SK-N-SH (cell line): ENCODE results near the gene NMNAT2. TPM values are rescaled to one million over a fixed set of nuclear protein-coding genes. Genes with fewer than 3 reads are reported as not detected.

Experiments
- CTCF ChIA-PET: fragments of 300-600, 350-600 bp; formaldehyde crosslinking; extraction: SDS; loops from one replicate; lab custom pipeline; 2021; lab: Yijun Ruan, JAX
- POLR2A ChIA-PET: fragments of 350-600 bp; sonication (Branson Sonifier 250); formaldehyde crosslinking; extraction: SDS; loops from one replicate; lab custom pipeline; 2020; ENCODE audit warnings: antibody characterized with exemption, inconsistent platforms; lab: Yijun Ruan, JAX
- DNase-seq: peaks from one replicate; pipeline ENCODE4 v3.0.0; 2012
- H2AFZ ChIP-seq: fragments of 200-600 bp; sonication (generic); 2 replicates; pipeline ENCODE4 v1.8.1; 2016; ENCODE audit warnings: antibody characterized with exemption, mild to moderate bottlenecking, low read depth
- H3F3A ChIP-seq: fragments of 200-600 bp; sonication (generic); replicated peaks from 2 replicates; pipeline ENCODE3; 2016; ENCODE audit warnings: antibody characterized with exemption, mild to moderate bottlenecking; ENCODE audit not compliant: insufficient read depth
- H3K27ac ChIP-seq, 2 experiments: fragments of 200-500 bp in 1 of 2; fragments of 200-600 bp in 1 of 2; sonication (Bioruptor generic) in 1 of 2; sonication (generic), shearing (Covaris generic) in 1 of 2; 2 replicates each; pipeline versions ENCODE4 v1.5.1 to v1.6.1; 2014 to 2016; ENCODE audit warnings: low read depth in 2 of 2, inconsistent platforms in 1 of 2, low read length in 1 of 2, mild to moderate bottlenecking in 1 of 2, mixed read lengths in 1 of 2
- H3K27me3 ChIP-seq: fragments of 200-600 bp; sonication (generic), shearing (Covaris generic); 2 replicates; pipeline ENCODE4 v1.6.1; 2016; ENCODE audit warnings: mixed run types; ENCODE audit not compliant: insufficient read depth
- H3K36me3 ChIP-seq, 2 experiments: fragments of 200-500 bp in 1 of 2; fragments of 200-600 bp in 1 of 2; sonication (Bioruptor generic) in 1 of 2; sonication (generic) in 1 of 2; replicated peaks in 1 of 2; 2 replicates each; pipeline versions ENCODE3 to v1.5.1; 2014 to 2016; ENCODE audit warnings: low read length in 1 of 2, mild to moderate bottlenecking in 1 of 2; ENCODE audit not compliant: insufficient read depth in 2 of 2, control insufficient read depth in 1 of 2
- H3K4me1 ChIP-seq, 2 experiments: fragments of 200-500 bp in 1 of 2; fragments of 200-600 bp in 1 of 2; sonication (Bioruptor generic) in 1 of 2; sonication (generic), shearing (Covaris generic) in 1 of 2; 2 replicates each; pipeline versions ENCODE4 v1.5.1 to v1.6.1; 2014 to 2016; ENCODE audit warnings: low read depth in 1 of 2, low read length in 1 of 2, mixed run types in 1 of 2; ENCODE audit not compliant: insufficient read depth in 2 of 2, control insufficient read depth in 1 of 2
- H3K4me2 ChIP-seq: fragments of 200-600 bp; sonication (generic), shearing (Covaris generic); 2 replicates; pipeline ENCODE4 v1.6.1; 2017; ENCODE audit warnings: mixed run types
- H3K4me3 ChIP-seq, 2 experiments: fragments of 200-500 bp in 1 of 2; fragments of 200-600 bp in 1 of 2; sonication (Bioruptor generic) in 1 of 2; sonication (generic), shearing (Covaris generic) in 1 of 2; 2 replicates each; pipeline versions ENCODE4 v1.5.1 to v1.8.1; 2014 to 2016; ENCODE audit warnings: low read depth in 2 of 2, inconsistent platforms in 1 of 2, low read length in 1 of 2, mild to moderate bottlenecking in 1 of 2, mixed read lengths in 1 of 2, moderate library complexity in 1 of 2
- H3K79me2 ChIP-seq: fragments of 200-600 bp; sonication (generic); 2 replicates; pipeline ENCODE4 v1.8.1; 2017; ENCODE audit warnings: mild to moderate bottlenecking; ENCODE audit not compliant: insufficient read depth
- H3K9ac ChIP-seq: fragments of 200-600 bp; sonication (generic); 2 replicates; pipeline ENCODE4 v1.6.1; 2017; ENCODE audit warnings: mixed run types
- H3K9me2 ChIP-seq: fragments of 200-600 bp; sonication (generic); 2 replicates; pipeline ENCODE4 v1.6.1; 2017; ENCODE audit warnings: mixed run types
- H3K9me3 ChIP-seq: fragments of 200-600 bp; sonication (generic); 2 replicates; pipeline ENCODE4 v1.6.1; 2017; ENCODE audit warnings: mixed run types, mild to moderate bottlenecking, moderate library complexity
- H4K20me1 ChIP-seq: fragments of 200-600 bp; sonication (generic); 2 replicates; pipeline ENCODE4 v1.6.1; 2017; ENCODE audit warnings: mild to moderate bottlenecking, mixed run types; ENCODE audit not compliant: insufficient read depth
- EZH2phosphoT487 ChIP-seq: fragments of 200-600 bp; sonication (generic); IDR thresholded peaks from 2 replicates; pipeline ENCODE4 v1.6.1; 2017; ENCODE audit warnings: low read depth, mixed run types, mild to moderate bottlenecking, antibody characterized with exemption, moderate library complexity, borderline replicate concordance
- GATA2 ChIP-seq: sonication (generic); formaldehyde crosslinking; IDR thresholded peaks from 2 replicates; pipeline ENCODE4 v1.5.0; 2020; ENCODE audit warnings: mild to moderate bottlenecking, missing genetic modification reagents
- JUND ChIP-seq: IDR thresholded peaks from 2 replicates; pipeline ENCODE4 v1.4.0; 2012
- MEF2A ChIP-seq: IDR thresholded peaks from 2 replicates; pipeline ENCODE4 v1.4.0; 2012; ENCODE audit warnings: low read depth, borderline replicate concordance
- MXI1 ChIP-seq: IDR thresholded peaks from 2 replicates; pipeline ENCODE4 v1.6.1; 2012; ENCODE audit warnings: mild to moderate bottlenecking, low read depth, low read length, improper control_type of control experiment
- NRF1 ChIP-seq: IDR thresholded peaks from 2 replicates; pipeline ENCODE4 v1.6.1; 2012; ENCODE audit warnings: low read depth, mild to moderate bottlenecking, low read length
- PBX3 ChIP-seq: IDR thresholded peaks from 2 replicates; pipeline ENCODE4; 2012
- POLR2AphosphoS5 ChIP-seq: IDR thresholded peaks from 2 replicates; pipeline ENCODE4 v1.6.1; 2012; ENCODE audit warnings: low read depth, low read length
- SMC3 ChIP-seq: IDR thresholded peaks from 2 replicates; pipeline ENCODE4 v1.6.1; 2012; ENCODE audit warnings: low read depth, low read length, improper control_type of control experiment
- USF1 ChIP-seq: IDR thresholded peaks from 2 replicates; pipeline ENCODE4 v1.4.0; 2012; ENCODE audit warnings: low read depth, borderline replicate concordance
- WGBS: methylation state at CpG from one replicate; pipeline ENCODE4 v1.1.6; 2017; ENCODE audit warnings: low lambda C conversion rate; 5-methylcytosine and 5-hydroxymethylcytosine counted together
- polyA plus RNA-seq, 3 experiments: library from polyadenylated mRNA; depleted of rRNA; stranded (reverse); fragments of >200 nt; gene quantifications; 2 replicates each; pipeline ENCODE4 v1.2.3, GENCODE V29; 2012
- TF ChIP-seq, protein P1 (sequence below): IDR thresholded peaks from 2 replicates; pipeline ENCODE4 v1.6.1; 2012; ENCODE audit warnings: mild to moderate bottlenecking, low read depth, low read length, moderate library complexity

Gene NMNAT2
- polyA plus RNA-seq, 1 of the 3 experiments (the other 2 are of a cell fraction), result 0.07 TPM

DNA sequence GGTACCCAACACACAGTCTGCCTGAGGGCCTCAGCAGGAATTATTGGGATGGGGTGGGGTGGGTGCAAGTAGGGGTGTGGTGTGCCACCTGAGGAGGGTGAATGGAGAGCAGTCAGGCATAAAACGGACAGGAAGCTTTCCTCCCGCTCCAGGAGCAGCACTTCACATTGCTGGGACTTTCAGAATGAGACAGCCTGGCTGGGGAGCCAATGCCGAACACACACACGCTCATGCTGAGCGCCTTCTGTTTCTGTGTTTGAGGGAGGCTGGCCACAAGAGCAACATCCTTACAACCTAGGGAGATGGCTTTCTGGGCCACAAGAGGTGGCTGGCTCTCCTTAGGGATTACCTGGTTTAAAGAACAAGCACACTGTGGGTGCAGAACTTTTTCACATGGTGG is 134.1 kb downstream of the NMNAT2 start:
- CTCF ChIA-PET, result no interaction called here
- H3K9me3 ChIP-seq, result no peaks in the 10 kb centered on the region
- H3K9me2 ChIP-seq, result no peaks in the 10 kb centered on the region
- TF ChIP-seq GATA2 (no peak), PBX3 (no peak), JUND (no peak)
- H3K4me3 ChIP-seq, result no peak overlapping the region
- POLR2A ChIA-PET, result no interaction called here
- peaks cover 10 to 27% of the 10 kb centered on the region in 2 experiments; a peak in 2 of 4 replicates for H3K4me1 ChIP-seq
- H3K27ac ChIP-seq, result no peak overlapping the region
- WGBS, result 66% methylated on average over 2 of the region's 5 CpGs
- H3K4me2 ChIP-seq, result no peak overlapping the region
- H3K79me2 ChIP-seq, result no peaks in the 10 kb centered on the region
- no peak for DNase-seq
- H3K27me3 ChIP-seq, result no peaks in the 10 kb centered on the region
- H3F3A ChIP-seq, result no peaks in the 10 kb centered on the region
- H3K36me3 ChIP-seq, result no peaks in the 10 kb centered on the region
- H4K20me1 ChIP-seq, result no peaks in the 10 kb centered on the region
- H2AFZ ChIP-seq, result no peak overlapping the region
- H3K9ac ChIP-seq, result no peak overlapping the region

GRCh38 chr1:183283286-183283685 is 134.9 kb downstream of the NMNAT2 start:
- no peak overlapping the region for H3K4me3 ChIP-seq
- TF ChIP-seq NRF1 (no peak), SMC3 (no peak), USF1 (no peak), MXI1 (no peak), EZH2phosphoT487 (no peak), POLR2AphosphoS5 (no peak), PBX3 (no peak), MEF2A (no peak)
- TF ChIP-seq, protein P1, sequence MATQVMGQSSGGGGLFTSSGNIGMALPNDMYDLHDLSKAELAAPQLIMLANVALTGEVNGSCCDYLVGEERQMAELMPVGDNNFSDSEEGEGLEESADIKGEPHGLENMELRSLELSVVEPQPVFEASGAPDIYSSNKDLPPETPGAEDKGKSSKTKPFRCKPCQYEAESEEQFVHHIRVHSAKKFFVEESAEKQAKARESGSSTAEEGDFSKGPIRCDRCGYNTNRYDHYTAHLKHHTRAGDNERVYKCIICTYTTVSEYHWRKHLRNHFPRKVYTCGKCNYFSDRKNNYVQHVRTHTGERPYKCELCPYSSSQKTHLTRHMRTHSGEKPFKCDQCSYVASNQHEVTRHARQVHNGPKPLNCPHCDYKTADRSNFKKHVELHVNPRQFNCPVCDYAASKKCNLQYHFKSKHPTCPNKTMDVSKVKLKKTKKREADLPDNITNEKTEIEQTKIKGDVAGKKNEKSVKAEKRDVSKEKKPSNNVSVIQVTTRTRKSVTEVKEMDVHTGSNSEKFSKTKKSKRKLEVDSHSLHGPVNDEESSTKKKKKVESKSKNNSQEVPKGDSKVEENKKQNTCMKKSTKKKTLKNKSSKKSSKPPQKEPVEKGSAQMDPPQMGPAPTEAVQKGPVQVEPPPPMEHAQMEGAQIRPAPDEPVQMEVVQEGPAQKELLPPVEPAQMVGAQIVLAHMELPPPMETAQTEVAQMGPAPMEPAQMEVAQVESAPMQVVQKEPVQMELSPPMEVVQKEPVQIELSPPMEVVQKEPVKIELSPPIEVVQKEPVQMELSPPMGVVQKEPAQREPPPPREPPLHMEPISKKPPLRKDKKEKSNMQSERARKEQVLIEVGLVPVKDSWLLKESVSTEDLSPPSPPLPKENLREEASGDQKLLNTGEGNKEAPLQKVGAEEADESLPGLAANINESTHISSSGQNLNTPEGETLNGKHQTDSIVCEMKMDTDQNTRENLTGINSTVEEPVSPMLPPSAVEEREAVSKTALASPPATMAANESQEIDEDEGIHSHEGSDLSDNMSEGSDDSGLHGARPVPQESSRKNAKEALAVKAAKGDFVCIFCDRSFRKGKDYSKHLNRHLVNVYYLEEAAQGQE, result no peak
- H3K27ac ChIP-seq, result no peak overlapping the region
- no peak for DNase-seq
- H4K20me1 ChIP-seq, result no peaks in the 10 kb centered on the region
- ChIA-PET POLR2A (no interaction called here), CTCF (interaction anchor here (1.3 kb wide), 1 partner anchor 186 kb away, joined by 3 read pairs; no protein-coding TSS in a partner anchor)
- peaks cover 18 to 34% of the 10 kb centered on the region in 2 experiments; a peak in 3 of 4 replicates for H3K4me1 ChIP-seq
- H3F3A ChIP-seq, result no peaks in the 10 kb centered on the region
- no peak overlapping the region for H2AFZ ChIP-seq
- H3K36me3 ChIP-seq, result no peaks in the 10 kb centered on the region
- H3K9me3 ChIP-seq, result no peaks in the 10 kb centered on the region
- no peaks in the 10 kb centered on the region for H3K79me2 ChIP-seq
- H3K9me2 ChIP-seq, result no peaks in the 10 kb centered on the region
- WGBS, result 75% methylated on average over 5 of the region's 5 CpGs
- H3K9ac ChIP-seq, result no peak overlapping the region
- no peak overlapping the region for H3K4me2 ChIP-seq
- H3K27me3 ChIP-seq, result no peaks in the 10 kb centered on the region
